ENCODE measurements around the gene UBE3C.
"Not testable (repeated sequence)": the region's sequence is repeated elsewhere in the genome, so short reads cannot be mapped to it uniquely, and the experiment has no call there.

Gene UBE3C

DNA sequence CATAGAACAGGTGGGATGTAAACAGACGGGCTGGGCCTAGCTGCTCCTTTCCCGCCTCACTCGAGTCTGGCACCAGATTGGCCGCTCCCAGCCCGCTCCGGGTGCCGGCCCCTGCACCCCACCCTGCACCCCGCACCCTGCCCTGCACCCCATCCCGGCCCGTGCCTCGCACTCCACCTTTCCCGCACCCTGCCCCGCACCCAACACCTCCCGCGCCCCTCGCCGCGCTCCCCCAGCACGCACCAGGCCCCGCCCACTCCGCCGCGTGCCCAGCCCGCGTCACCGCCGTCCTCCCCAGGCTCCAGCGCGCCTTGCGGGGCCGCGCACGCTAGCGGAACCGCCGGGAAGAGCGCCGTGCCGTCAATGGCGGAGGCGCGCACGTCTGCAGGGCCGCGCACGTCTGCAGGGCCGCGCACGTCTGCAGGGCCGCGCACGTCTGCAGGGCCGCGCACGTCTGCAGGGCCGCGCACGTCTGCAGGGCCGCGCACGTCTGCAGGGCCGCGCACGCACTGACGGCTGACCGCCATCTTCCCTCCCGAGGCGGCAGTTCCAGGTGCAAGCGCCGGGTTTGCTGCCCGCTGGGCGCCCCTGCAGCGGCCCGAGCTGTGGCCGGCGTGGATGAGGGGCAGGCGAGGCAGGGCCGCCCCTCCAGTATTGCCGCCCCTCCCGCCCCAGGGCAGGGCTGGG, at the start of gene UBE3C:
Gene UBE3C (plus strand): TSS at position 503 of the 687 bp plus-strand sequence. CDS start 347 bp downstream, outside the sequence.
- DNase-seq = peak; percentile 85

DNA sequence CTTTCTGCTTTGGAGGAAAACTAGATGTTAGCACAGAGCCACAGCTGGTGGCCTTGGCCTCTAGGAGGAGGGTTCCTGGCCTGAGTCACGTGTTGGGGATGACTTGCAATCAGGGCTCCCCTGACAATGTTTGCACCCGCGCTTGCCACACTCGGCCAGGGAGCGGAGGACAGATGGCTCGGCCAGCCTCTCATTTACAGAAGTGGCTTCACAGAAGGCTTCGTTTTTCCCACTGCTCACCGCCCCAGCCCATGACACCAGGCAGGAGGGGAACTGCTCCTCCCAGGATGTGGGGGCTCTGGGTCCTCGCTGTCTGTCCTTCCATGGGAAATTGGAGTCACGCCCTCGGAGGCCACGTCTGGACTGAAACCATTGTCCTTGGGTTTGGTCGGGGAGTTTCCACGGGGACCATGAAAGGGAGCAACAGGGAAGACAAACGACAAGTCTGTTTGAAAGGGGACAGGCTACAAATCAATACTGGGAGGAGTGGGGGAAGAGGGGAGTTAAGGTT, 49.6 kb upstream of the UBE3C start:
- DNase-seq = peak; percentile 42

DNA sequence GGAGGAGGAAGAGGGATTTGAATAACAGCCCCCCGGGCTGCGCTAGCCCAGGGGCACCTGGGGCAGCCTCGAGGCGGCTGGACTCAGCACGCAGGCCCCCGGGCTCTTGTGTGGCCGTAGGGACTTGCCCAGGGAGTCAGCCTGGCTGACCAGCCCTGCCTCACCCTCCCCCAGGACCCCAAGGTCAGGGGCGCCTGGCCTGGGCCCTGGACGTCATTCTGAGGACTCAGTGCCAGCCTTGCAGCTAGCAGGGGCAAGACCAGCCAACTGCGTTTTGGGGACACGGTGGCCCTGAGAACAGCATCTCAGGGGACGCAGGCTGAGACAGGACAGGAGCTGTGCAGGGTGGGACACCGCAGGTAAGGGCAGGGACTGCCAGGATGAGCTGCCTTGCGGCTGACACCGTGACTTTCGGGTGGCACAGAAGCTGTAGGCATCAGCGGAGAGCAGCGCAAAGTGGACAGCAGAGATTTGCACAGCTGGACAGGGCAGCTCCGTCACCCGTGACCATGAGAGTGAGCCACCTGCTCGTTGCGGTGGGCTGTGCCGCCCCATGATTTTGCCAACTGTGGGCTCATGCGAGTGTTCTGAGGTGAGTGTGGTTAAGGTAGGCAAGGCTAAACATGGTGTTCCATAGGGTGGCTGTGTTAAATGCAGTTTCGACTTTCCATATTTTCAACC, 48.1 kb upstream of the UBE3C start:
- no peak for DNase-seq

- DNase-seq = no peak
Observed at GRCh38 chr7:157096286-157097055, 42.3 kb upstream of the UBE3C start.

DNA sequence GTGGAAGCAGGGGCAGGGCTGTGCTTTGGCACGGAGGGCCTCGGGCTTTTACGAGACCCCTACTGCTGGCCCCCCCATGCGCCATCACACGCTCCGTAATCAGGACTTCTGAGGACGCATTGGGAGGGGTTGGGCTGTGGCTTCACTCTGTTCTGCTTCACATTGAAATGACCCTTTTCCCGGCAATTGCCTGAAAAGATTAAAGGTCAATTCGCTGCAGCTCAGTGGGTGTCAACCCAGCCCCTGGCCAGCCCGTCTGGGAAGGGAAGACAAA, 41.7 kb upstream of the UBE3C start:
- DNase-seq = no peak

DNA sequence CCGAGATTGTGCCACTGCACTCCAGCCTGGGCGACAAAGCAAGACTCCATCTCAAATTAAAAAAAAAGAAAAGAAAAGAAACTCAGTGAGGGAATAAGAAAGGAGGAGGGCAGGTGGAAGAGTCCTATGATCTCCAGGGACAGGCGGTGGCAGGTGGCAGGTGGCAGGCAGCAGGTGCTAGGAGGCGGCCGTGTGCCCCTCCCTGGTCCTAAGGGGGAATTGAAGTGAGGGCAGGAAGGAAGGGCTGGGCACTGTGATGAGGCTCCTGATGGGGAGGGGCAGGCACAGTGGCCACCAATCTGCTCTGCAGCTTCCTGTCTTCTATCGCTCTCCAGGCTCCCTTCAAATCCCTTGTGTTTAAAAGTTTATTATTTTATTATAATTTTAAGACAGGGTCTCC, 41.2 kb upstream of the UBE3C start:
- DNase-seq = peak; percentile 97

DNA sequence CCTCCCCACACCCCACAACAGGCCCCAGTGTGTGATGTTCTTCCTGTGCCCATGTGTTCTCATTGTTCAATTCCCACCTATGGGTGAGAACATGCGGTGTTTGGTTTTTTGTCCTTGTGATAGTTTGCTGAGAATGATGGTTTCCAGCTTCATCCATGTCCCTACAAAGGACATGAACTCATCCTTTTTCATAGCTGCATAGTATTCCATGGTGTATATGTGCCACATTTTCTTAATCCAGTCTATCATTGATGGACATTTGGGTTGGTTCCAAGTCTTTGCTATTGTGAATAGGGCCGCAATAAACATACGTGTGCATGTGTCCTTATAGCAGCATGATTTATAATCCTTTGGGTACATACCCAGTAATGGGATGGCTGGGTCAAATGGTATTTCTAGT, 38.7 kb upstream of the UBE3C start:
- not testable (repeated sequence) for DNase-seq

DNA sequence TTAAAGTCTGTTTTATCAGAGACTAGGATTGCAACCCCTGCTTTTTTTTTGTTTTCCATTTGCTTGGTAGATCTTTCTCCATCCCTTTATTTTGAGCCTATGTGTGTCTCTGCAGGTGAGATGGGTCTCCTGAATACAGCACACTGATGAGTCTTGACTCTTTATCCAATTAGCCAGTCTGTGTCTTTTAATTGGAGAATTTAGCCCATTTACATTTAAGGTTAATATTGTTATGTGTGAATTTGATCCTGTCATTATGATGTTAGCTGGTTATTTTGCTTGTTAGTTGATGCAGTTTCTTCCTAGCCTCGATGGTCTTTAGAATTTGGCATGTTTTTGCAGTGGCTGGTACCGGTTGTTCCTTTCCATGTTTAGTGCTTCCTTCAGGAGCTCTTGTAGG, 35.1 kb upstream of the UBE3C start:
- not testable (repeated sequence) for DNase-seq

DNA sequence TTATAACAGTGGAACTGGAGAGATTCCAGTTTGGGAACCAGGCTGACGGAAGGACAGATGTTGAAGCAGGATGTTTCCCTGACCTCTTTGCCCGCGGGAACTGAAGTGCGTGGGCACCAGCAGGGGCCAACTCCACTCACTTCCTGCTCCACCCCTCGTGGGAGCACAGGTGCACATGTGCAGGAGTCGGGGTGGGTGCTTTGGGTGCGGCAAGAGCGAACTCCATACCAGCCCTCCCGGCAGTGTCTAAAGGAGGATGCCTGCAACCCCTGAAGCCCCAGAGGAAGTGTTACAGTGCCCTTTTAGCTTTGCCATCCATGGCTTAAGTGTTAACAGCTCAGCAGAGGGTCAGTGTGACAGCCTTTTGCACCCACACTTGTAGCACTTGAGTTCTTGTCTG, 27.4 kb upstream of the UBE3C start:
- DNase-seq = no peak

GRCh38 chr7:157112706-157113105, 26.0 kb upstream of the UBE3C start:
- no peak for DNase-seq

- no peak for DNase-seq
Observed at GRCh38 chr7:157113607-157114006, 25.1 kb upstream of the UBE3C start.

DNA sequence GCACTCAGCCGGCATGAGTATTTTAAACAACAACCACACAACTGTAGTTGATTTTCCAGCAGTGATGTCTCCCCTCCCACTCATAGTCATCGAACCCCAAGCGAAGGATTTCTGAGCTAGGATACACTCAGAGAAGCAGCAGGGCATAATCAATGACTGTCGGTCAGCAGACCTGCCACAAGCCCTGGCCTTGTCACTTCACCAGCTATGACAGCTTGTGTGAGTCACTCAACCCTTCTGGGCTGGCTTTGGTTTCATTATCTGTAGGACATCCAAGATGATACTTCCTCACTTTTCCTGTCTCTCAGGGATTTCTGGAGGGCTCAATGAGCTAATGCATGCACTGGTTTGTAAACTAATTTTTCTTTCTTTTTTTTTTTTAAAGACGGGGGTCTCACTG, 22.0 kb upstream of the UBE3C start:
- no peak for DNase-seq

- DNase-seq = no peak
Observed at GRCh38 chr7:157117796-157118195, 20.9 kb upstream of the UBE3C start.

DNA sequence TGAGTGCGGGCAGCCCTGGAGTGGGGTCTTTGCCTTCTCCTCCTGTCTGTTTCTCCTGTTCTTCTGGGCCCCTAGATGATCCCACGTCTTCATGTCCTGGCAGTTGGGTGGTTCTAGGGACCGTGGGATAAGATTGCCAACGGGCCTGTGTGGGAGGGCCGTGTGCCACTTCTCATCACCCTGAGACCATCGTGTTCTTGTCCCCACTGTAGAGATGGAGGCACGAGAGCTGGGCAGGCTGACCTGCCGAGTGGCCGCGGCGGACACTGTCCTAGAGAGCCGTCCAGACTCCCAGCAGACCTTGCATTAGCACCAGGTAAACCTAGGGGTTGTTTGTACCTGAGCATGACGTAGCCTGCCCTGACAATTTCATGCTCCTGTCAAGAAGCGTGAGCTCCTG, 18.5 kb upstream of the UBE3C start:
- no peak for DNase-seq

DNA sequence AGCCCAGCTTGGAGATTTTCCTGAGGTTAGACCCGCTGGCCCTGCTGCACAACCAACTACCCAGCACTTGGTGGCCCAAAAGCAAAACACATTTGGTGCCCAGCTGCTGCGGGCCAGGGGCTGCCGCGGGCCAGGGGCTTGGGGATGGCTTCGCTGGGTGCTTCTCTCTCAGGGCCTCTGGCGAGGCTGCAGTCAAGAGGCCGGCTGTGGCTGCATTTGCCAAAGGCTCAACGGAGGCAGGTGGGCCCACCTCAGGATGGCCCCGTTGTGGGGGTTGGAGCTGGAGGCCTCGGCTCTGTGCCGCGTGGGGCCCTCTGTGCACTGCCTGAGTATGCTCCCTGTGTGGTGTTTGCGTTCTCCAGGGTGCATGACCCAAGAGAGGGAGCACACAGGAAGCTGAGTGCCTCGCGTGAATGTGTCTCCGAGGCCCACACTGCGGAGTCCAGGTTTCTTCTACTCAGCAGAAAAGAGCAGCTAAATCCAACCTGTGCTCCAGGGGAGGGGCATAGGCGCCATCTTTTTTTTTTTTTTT, 17.5 kb upstream of the UBE3C start:
- no peak for DNase-seq

DNA sequence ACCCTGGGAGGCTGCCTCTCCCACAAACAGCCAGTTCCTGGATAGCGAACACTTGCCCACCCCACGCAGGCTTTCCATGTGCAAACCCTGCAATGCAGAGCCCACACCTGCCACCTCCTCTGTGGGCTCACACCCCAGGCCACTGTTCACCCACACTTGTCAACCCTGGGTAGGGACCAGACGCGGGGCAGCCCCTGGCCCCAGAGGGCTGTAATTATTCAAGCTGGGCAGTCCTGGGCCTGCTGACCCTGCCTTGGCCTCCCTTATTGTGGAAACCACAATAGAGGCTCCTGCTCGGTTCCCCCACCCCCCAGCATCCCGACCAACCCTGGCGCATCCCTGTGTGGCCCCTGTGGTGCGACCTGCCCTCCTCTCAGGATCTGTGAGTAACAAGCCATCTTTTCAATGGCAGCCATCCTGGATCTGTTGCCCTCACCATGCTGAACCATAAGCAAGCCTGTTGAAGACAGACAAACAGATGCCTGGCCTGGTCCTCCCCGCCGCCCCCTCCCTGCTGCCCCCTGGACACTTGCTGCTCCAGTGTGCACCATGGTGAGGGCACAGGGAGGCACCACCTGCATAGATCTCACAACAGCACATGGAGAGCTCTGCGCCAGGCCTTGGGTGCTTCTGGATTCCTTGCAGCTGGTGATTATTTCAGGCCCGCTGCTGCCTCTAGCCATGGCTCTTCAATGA, 15.8 kb upstream of the UBE3C start:
- no peak for DNase-seq

DNA sequence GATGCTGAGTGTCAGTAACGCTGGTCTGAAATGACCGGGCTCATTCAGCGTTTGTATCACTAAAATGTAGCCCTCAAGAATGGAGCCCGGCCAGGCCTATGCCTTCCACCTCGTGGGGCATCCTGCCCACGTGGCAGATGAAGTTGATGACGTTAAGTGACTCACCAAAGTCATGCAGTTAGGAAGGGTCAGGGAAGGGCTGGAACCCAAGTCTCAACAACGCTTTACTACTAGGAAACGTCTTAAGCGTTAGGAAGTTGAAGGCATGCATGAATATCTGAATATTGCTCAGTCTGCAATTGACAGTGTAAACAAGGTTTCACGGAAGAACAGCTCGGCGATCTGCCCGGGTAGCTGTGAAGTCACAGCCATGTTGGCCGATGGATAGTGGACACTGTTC, 14.0 kb upstream of the UBE3C start:
- DNase-seq = no peak

- DNase-seq = no peak
Observed at GRCh38 chr7:157125376-157126223, 13.1 kb upstream of the UBE3C start.

GRCh38 chr7:157126921-157127320, 11.8 kb upstream of the UBE3C start:
- DNase-seq = no peak

- no peak for DNase-seq
Observed at GRCh38 chr7:157129200-157129599, 9.5 kb upstream of the UBE3C start.

- no peak for DNase-seq
Observed at GRCh38 chr7:157129907-157130460, 8.7 kb upstream of the UBE3C start.

DNA sequence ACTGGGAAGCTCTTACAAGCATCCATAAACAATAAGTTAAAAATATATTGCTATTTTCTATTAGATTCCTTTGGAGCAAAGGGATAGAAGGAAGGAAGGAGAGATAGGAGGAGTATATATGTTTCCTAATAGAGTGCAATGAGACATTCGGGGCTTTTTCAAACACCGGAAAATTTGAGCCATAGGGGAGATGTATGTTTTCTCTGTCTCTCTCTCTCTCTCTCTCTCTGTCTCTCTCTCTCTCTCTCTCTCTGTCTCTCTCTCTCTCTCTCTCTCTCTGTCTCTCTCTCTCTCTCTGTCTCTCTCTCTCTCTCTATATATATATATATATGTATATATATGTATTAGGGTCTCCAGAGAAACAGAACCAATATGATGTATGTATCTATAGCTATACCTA, 7.9 kb upstream of the UBE3C start:
- DNase-seq = not testable (repeated sequence)

All from NCI-H2171 treated with DMSO at 0.1 percent for 48 hours (cell line).